Measurements from ENCODE around the gene MYO1F. TPM values are rescaled to one million over a fixed set of nuclear protein-coding genes. Genes with fewer than 3 reads are reported as not detected.
A peak's percentile ranks its signal among the peaks of the same experiment; 100 is the strongest.

MYO1F gene
- total RNA-seq, 4 donors from 2014 or later: 20.3 to 61.5 (median 21.7) TPM

DNA sequence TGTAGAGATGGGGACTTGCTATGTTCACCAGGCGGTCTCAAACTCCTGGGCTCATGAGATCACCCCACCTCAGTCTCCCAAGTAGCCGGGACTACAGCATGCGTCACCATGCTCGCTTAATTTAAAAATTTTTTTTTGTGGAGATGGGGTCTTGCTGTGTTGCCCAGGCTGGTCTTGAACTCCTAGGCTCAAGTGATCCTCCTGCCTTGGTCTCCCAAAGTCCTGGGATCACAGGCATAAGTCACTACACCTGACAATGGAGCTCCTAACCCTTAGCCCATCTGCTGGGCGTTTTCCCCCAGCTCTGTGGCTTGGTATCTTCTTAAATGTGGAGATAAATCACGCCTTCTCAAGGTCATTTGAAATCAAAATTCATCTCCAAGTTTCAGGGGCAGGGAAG lies 39.6 kb upstream of the MYO1F start:
- WGBS, 2 donors: 78 to 79% methylated on average over 6 of the region's 6 CpGs
- peaks cover 0 to 4% (median 0%) of the 10 kb centered on the region in 4 donors for H3K4me1 ChIP-seq
- H3K36me3 ChIP-seq: no peaks in the 10 kb centered on the region
- H3K4me3 ChIP-seq: no peak overlapping the region
- H3K9me3 ChIP-seq: no peaks in the 10 kb centered on the region
- H3K27ac ChIP-seq: no peak overlapping the region
- TF ChIP-seq EP300 (IDR thresholded peaks at IDR 0.05): no peak
- TF ChIP-seq, protein P1, sequence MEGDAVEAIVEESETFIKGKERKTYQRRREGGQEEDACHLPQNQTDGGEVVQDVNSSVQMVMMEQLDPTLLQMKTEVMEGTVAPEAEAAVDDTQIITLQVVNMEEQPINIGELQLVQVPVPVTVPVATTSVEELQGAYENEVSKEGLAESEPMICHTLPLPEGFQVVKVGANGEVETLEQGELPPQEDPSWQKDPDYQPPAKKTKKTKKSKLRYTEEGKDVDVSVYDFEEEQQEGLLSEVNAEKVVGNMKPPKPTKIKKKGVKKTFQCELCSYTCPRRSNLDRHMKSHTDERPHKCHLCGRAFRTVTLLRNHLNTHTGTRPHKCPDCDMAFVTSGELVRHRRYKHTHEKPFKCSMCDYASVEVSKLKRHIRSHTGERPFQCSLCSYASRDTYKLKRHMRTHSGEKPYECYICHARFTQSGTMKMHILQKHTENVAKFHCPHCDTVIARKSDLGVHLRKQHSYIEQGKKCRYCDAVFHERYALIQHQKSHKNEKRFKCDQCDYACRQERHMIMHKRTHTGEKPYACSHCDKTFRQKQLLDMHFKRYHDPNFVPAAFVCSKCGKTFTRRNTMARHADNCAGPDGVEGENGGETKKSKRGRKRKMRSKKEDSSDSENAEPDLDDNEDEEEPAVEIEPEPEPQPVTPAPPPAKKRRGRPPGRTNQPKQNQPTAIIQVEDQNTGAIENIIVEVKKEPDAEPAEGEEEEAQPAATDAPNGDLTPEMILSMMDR (IDR thresholded peaks at IDR 0.05): no peak
- no peak for TF ChIP-seq POLR2A (IDR thresholded peaks at IDR 0.05)
- H3K27me3 ChIP-seq: no peaks in the 10 kb centered on the region
- DNase-seq (ENCODE audit: low spot score in 2 of 2): no peak

DNA sequence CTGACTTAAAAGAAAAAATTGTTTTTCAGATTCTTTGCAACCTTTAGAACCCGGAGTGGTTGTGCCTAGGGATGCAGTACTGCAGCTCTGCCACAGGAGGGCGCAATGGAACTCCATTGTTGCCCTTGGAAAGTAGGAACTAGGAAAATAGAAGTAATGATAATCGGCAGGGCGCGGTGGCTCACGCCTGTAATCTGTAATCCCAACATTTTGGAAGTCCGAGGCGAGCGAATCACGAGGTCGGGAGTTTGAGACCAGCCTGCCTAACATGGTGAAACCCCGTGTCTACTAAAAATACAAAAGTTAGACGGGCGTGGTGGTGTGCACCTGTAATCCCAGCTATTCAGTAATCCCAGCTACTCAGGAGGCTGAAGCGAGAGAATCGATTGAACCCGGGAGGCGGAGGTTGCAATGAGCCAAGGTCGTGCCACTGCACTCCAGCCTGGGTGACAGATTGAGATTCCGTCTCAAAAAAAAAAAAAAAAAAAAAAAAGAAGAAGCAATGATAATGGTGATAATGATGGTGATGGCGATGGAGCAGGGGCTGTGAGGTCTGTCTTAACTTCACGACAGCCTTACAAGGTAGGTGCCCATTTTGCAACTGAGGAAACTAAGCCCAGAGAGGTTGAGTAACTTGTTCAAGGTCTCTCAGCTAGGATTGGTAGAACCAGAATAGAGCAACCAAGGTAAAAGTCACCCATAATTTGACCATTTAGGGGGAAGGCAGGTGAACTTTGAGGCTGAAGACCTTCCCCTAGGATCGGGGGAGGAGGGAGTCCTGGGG lies 38.8 kb upstream of the MYO1F start:
- Histone ChIP-seq H3K4me3 (no peak overlapping the region), H3K4me1 (peaks cover 0 to 11% (median 0%) of the 10 kb centered on the region in 4 donors), H3K9me3 (no peaks in the 10 kb centered on the region), H3K27ac (no peak overlapping the region), H3K27me3 (no peaks in the 10 kb centered on the region), H3K36me3 (no peaks in the 10 kb centered on the region)
- peak; percentile 36 to 63 for DNase-seq (ENCODE audit: low spot score in 2 of 2)
- WGBS, 2 donors: 40 to 42% methylated on average over 23 of the region's 23 CpGs
- TF ChIP-seq, protein P1 (IDR thresholded peaks at IDR 0.05): peak; percentile 68 to 92 (median 77)
- TF ChIP-seq POLR2A (IDR thresholded peaks at IDR 0.05) (no peak), EP300 (IDR thresholded peaks at IDR 0.05) (peak in 1 of 2 donors; percentile 16)

DNA sequence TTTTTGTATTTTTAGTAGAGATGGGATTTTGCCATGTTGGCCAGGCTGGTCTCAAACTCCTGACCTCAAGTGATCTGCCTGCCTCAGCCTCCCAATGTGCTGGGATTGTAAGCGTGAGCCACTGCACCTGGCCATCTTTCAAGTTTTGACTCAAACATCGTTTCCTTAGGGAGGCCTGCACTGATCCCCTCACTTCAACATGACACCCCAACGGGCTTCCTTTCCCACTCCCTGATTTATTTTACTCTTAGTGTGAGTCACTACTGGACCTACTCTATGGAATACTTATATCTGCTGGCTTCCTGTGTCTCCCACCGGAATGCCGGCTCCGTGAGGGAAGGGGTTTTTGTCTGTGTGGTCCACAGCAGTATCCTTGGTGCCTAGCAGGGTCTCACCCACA lies 37.8 kb upstream of the MYO1F start:
- DNase-seq (ENCODE audit: low spot score in 2 of 2): no peak
- H3K4me1 ChIP-seq: peaks cover 0 to 11% (median 0%) of the 10 kb centered on the region in 4 donors
- H3K4me3 ChIP-seq: no peak overlapping the region
- H3K27ac ChIP-seq: no peak overlapping the region
- H3K27me3 ChIP-seq: no peaks in the 10 kb centered on the region
- WGBS, 2 donors: 24 to 28% methylated on average over 6 of the region's 6 CpGs
- H3K9me3 ChIP-seq: no peaks in the 10 kb centered on the region
- no peaks in the 10 kb centered on the region for H3K36me3 ChIP-seq
- no peak for TF ChIP-seq POLR2A (IDR thresholded peaks at IDR 0.05)
- TF ChIP-seq, protein P1 (IDR thresholded peaks at IDR 0.05): no peak

DNA sequence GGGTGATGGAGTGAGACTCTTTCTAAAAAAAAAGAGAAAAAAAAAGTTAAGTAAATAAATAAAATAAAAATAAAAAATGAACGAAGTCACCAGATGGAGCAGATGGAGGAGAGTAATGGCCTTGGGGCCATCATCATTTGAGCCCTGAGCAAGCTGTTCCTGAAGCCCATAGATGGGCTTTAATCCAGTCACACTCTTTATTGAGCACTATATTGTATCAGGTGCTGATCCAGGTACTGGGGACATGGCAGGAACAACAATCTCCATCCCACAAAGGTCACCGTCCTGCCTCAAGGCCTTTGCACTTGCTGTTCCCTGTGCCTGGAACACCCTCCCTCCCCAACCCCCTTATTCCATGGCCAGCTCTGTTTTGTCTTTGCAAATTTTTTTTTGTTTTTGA lies 37.2 kb upstream of the MYO1F start:
- no peak for DNase-seq (ENCODE audit: low spot score in 2 of 2)
- TF ChIP-seq EP300 (IDR thresholded peaks at IDR 0.05) (no peak), POLR2A (IDR thresholded peaks at IDR 0.05) (no peak)
- TF ChIP-seq, protein P1 (IDR thresholded peaks at IDR 0.05): no peak
- Histone ChIP-seq H3K27me3 (no peaks in the 10 kb centered on the region), H3K27ac (no peak overlapping the region), H3K4me1 (peaks cover 0 to 17% (median under 1%) of the 10 kb centered on the region in 4 donors), H3K4me3 (no peak overlapping the region), H3K36me3 (no peaks in the 10 kb centered on the region), H3K9me3 (no peaks in the 10 kb centered on the region)
- 78 to 82% methylated on average over 2 of the region's 2 CpGs for WGBS, 2 donors

DNA sequence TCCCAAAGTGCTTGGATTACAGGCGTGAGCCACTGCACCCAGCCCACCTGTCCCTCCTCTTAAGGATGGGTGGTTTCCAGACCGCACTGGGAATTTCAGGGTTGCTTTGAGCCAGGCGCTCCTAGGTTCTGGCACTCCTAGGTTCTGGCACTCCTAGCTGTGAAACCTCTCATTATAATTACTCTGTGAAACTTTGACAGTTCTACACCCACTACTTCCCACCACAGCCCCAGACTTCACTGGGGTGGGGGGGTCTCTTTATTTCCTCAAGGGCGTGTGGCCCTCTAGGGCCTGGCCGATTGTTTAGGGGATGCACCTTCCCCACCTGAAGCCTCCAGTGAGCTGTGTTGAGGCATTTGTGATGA lies 35.5 kb upstream of the MYO1F start:
- H3K4me3 ChIP-seq: no peak overlapping the region
- TF ChIP-seq, protein P1 (IDR thresholded peaks at IDR 0.05): no peak
- peaks cover 0 to 33% (median 10%) of the 10 kb centered on the region in 4 donors for H3K4me1 ChIP-seq
- H3K9me3 ChIP-seq: no peaks in the 10 kb centered on the region
- H3K27ac ChIP-seq: no peak overlapping the region
- DNase-seq (ENCODE audit: low spot score in 2 of 2): no peak
- no peaks in the 10 kb centered on the region for H3K27me3 ChIP-seq
- WGBS, 2 donors: 59 to 60% methylated on average over 5 of the region's 5 CpGs
- H3K36me3 ChIP-seq: no peaks in the 10 kb centered on the region

All from tibial nerve (tissue), 4 donors.